GM23248 (cell line): ENCODE measurements around the gene MPST.

ENCODE experiments used
- EZH2 ChIP-seq: fragments of 200-600 bp; sonication (generic); IDR thresholded peaks from 2 replicates; pipeline ENCODE4 v1.6.1; 2018; ENCODE audit warnings: antibody characterized with exemption, mild to moderate bottlenecking; ENCODE audit not compliant: insufficient read depth, poor library complexity, severe bottlenecking
- EZH2phosphoT487 ChIP-seq: fragments of 200-600 bp; sonication (generic); IDR thresholded peaks from 2 replicates; pipeline ENCODE4 v1.6.1; 2018; ENCODE audit warnings: antibody characterized with exemption, moderate library complexity, mild to moderate bottlenecking, low read depth; ENCODE audit not compliant: insufficient read depth

DNA sequence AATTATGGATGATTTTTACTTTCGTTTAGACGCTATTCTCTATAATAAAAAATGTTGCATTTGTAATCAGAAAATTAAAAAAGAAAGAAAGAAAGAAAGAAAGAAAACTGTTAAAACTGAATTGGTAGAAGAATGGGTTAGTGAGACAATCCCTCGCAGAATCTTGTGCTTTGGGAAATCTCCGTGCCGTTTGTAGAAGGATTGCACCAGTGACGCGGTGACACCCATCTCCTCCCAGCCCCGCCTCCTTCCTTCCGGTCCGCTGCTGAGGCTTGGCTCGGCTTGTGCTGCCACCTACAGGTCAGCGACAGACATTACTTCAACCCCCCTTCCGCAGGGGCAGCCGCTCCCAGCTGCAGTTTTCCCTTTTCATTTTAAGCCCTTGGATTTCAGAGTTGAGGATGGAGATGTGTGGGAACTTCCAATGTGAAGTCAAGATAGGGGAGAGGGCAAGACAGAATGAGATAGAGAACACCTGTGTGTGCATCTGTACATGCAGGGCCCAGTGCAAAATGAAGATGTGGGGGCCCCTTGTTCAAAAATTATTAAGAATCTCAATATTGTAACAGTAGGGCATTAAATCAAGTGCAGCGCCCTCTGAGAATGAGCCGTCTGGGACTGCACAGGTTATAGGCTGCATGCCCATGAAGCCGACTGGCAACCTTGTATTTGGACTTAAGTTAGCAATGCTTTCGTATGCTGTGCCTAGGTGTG is 41.4 kb upstream of the MPST start:
- no peak for TF ChIP-seq EZH2phosphoT487
- TF ChIP-seq EZH2 = no peak
